Ishikawa (cell line): ENCODE results near the gene ANTXR1.

Source experiments
- CEBPB ChIP-seq: IDR thresholded peaks from 2 replicates; pipeline ENCODE4 v1.6.1; 2012
- EGR1 ChIP-seq: IDR thresholded peaks from 2 replicates; pipeline ENCODE4 v1.6.1; 2012
- RAD21 ChIP-seq: IDR thresholded peaks from 2 replicates; pipeline ENCODE4 v1.6.1; 2012; ENCODE audit warnings: low read depth
- USF1 ChIP-seq: IDR thresholded peaks from 2 replicates; pipeline ENCODE4 v1.6.1; 2012

DNA sequence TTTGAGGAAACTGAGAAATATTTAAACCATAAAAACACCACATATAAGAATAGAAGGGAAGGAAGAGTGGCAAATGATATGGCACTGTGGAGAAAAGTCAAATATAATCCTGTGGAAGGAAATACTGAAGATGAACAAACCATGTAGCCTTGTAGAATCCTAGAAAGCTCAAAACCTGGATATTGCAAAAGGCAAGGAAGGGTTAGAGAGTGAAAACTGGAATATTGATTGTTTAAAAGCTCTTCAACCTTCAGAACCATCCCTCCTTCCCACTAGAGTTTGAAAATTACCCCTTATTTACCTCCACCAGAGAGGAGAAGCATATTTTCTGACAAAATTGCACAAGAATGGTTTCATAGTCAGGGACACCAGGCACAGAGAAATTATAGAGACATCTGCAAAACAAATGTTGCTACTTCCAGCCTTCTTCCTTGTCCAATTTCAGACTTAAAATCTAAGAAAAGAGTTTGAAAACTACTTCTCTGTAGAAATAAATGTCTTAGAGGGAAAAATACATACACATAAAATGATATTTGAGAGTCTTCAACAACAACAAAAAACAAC, 48.0 kb downstream of the ANTXR1 start:
- TF ChIP-seq CEBPB (no peak), EGR1 (no peak), RAD21 (no peak), USF1 (no peak)
